ENCODE data around the gene LELP1.

DNA sequence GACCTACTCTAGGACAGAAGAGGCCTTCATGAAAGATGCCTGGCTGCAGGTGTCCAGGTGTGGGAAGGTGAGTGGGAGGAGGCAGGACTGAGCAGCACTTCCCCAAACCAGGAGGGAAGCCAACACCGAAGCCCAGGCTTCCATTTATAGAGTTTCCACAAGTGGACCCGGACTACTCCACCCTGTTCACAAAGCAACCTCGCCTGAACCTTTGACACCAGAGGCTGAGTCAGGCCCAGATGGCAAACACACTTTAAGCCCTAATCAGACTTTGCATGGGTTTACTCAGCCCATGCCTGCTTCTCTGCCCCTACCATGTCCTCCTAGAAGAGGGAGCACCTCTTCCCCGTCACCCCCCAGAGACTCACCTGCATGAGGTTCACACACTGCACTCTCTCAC is 28.1 kb downstream of the LELP1 start:
- TF ChIP-seq POLR2A (IDR thresholded peaks at IDR 0.05; ENCODE audit: low read length): no peak
- no peak for TF ChIP-seq GATA1 (IDR thresholded peaks at IDR 0.05; ENCODE audit: low read depth, low read length)
